ENCODE measurements around the gene TRAPPC14. TPM values are rescaled to one million over a fixed set of nuclear protein-coding genes. Genes with fewer than 3 reads are reported as not detected.
A peak's percentile ranks its signal among the peaks of the same experiment; 100 is the strongest.

TRAPPC14 gene
- total and polyA plus RNA-seq, 3 experiments from 2014 or later, result 3.4 to 33.2 (median 30.5) TPM

DNA sequence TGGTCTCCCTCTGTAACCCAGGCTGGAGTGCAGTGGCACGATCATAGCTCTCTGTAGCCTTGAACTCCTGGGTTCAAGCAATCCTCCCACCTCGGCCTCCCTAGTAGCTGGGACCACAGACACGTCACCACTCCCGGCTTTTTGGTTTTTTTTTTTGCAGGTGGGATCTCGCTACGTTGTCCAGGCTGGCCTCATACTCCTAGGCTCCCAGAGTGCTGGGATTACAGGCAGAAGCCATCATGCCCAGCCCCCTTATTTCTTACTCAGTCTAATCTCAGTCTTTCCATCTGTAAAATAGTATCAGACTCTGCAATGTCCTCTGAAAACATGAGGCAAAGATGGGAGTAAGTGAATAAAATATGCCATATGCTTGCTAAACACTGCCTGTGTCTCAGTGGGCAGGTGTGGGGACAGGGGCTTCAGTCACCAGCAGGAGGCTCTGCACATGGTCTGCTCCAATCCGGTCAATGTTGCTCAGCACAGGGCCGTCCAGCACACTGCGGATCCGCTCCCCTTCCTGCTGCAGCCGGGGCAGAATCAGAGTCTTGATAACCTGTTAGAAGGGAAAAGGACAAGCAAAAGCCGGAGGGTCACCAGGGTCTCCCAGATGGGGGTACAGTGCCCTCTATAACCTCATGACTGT, 48.9 kb downstream of the TRAPPC14 start:
- no peaks in the 10 kb centered on the region for H3K4me1 Mint-ChIP-seq
- H3K36me3 Mint-ChIP-seq, result peaks cover 0 to 93% (median 6%) of the 10 kb centered on the region in 3 donors
- CTCF ChIA-PET, result no interaction called here
- Histone ChIP-seq H3K9me3 (ENCODE audit: low read length) (no peaks in the 10 kb centered on the region), H3K4me1 (ENCODE audit: insufficient read depth, low read length) (no peaks in the 10 kb centered on the region), H3K4me3 (ENCODE audit: low read length) (no peak overlapping the region), H3K36me3 (ENCODE audit: insufficient read depth, low read length) (peaks cover 31% of the 10 kb centered on the region), H3K27me3 (ENCODE audit: insufficient read depth, low read length, poor library complexity, severe bottlenecking) (no peaks in the 10 kb centered on the region), H3K27ac (ENCODE audit: low read depth, low read length) (no peak overlapping the region)
- no peak for DNase-seq
- no peaks in the 10 kb centered on the region for H3K9me3 Mint-ChIP-seq
- H3K27ac Mint-ChIP-seq, result peak overlapping the region in 1 of 8 donors; percentile 65
- POLR2A ChIA-PET, result interaction anchor here (0.6 kb wide), 1 partner anchor 780 kb away, joined by 5 read pairs; no protein-coding TSS in a partner anchor
- no peak overlapping the region for H3K4me3 Mint-ChIP-seq
- H3K27me3 Mint-ChIP-seq, result no peaks in the 10 kb centered on the region

DNA sequence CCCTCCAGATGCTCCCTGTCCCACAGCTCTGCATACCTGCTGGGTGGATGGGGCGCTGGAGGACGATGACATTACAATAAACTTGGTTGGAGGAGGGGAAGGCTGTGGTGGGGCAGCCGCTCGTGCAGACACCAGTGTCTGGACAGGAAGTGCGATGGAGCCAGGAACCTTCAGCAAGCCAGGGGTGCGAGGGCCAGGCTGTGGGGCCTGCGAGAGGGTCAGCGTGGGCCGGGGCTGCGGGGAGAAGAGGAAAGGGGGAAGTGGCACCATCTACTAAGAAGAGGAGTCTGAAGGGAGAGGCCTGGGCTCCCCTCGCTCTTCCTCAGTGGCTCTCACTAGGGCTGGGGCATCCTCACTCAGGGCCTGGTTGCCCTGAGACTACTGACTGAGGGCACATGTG, 50.6 kb downstream of the TRAPPC14 start:
- Histone ChIP-seq H3K27ac (ENCODE audit: low read depth, low read length) (no peak overlapping the region), H3K4me1 (ENCODE audit: insufficient read depth, low read length) (no peaks in the 10 kb centered on the region), H3K4me3 (ENCODE audit: low read length) (no peak overlapping the region), H3K9me3 (ENCODE audit: low read length) (no peaks in the 10 kb centered on the region), H3K36me3 (ENCODE audit: insufficient read depth, low read length) (peaks cover 31% of the 10 kb centered on the region), H3K27me3 (ENCODE audit: insufficient read depth, low read length, poor library complexity, severe bottlenecking) (no peaks in the 10 kb centered on the region)
- no peak for DNase-seq
- Mint-ChIP-seq H3K36me3 (peaks cover 0 to 86% (median 7%) of the 10 kb centered on the region in 3 donors), H3K4me1 (peaks cover 3 to 4% (median 4%) of the 10 kb centered on the region in 3 donors), H3K27me3 (no peaks in the 10 kb centered on the region), H3K27ac (peak overlapping the region in 2 of 8 donors; percentile 54 to 60), H3K4me3 (no peak overlapping the region), H3K9me3 (no peaks in the 10 kb centered on the region)
- CTCF ChIA-PET, result no interaction called here
- POLR2A ChIA-PET, result no interaction called here

DNA sequence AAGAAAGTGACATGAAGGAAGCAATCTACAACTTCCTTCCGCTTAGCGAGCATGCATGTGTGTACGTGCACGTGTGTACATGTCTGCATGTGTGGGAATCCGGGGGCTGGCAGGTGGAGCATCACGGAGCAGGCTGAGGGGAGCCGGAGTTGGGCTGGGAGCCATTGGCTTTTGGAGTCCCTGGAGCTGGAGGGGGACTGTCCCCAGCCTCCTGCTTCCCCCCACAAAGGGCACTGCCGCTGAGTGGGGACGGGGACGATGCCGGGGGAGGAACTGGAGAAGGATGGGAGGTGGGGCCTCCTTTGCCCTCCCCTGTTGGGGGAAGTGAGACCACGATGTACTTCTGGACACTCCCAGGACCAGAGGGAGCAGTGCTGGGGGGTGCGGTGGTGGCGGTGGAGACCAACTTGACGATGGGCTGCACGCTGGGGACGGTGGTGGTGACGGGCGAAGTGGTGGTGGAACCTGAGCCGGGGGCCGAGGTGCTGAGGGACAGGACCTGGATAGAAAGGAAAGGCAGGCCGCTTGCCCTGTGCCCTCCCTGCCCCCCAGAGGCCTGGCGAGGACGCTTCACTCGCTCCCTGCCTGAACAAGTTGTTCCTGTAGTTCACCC, 51.3 kb downstream of the TRAPPC14 start:
- no peak for DNase-seq
- Mint-ChIP-seq H3K36me3 (peaks cover 0 to 81% (median 6%) of the 10 kb centered on the region in 3 donors), H3K27ac (peak overlapping the region in 1 of 8 donors; percentile 24), H3K9me3 (no peaks in the 10 kb centered on the region), H3K4me1 (peaks cover 8 to 10% (median 10%) of the 10 kb centered on the region in 3 donors), H3K4me3 (no peak overlapping the region), H3K27me3 (no peaks in the 10 kb centered on the region)
- H3K27me3 ChIP-seq (ENCODE audit: insufficient read depth, low read length, poor library complexity, severe bottlenecking), result no peaks in the 10 kb centered on the region
- H3K36me3 ChIP-seq (ENCODE audit: insufficient read depth, low read length), result peaks cover 31% of the 10 kb centered on the region
- CTCF ChIA-PET, result interaction anchor here (1.7 kb wide), 1 partner anchor 24 kb away, joined by 5 read pairs; no protein-coding TSS in a partner anchor
- POLR2A ChIA-PET, result no interaction called here
- no peaks in the 10 kb centered on the region for H3K9me3 ChIP-seq (ENCODE audit: low read length)
- peaks cover 4% of the 10 kb centered on the region for H3K4me1 ChIP-seq (ENCODE audit: insufficient read depth, low read length)
- no peak overlapping the region for H3K4me3 ChIP-seq (ENCODE audit: low read length)
- H3K27ac ChIP-seq (ENCODE audit: low read depth, low read length), result no peak overlapping the region

DNA sequence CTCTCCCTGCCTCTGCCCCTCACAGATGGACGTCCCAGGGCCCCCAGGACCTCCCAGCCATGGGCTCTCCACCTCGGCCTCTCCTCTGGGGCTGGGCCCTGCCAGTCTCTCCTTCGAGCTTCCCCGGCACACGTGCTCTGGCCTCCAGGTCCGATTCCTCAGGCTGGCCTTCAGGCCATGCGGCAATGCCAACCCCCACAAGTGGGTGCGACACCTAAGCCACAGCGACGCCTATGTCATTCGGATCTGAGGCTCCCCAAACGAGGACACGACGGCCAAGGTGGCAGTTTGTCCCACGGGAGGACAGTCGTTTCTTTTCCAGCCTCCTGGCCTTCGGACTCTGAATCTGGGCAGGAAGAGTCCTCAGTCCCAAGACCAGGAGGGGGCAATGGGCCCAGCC, 51.9 kb downstream of the TRAPPC14 start:
- H3K36me3 Mint-ChIP-seq, result peaks cover 0 to 75% (median 6%) of the 10 kb centered on the region in 3 donors
- peaks cover 28% of the 10 kb centered on the region for H3K36me3 ChIP-seq (ENCODE audit: insufficient read depth, low read length)

DNA sequence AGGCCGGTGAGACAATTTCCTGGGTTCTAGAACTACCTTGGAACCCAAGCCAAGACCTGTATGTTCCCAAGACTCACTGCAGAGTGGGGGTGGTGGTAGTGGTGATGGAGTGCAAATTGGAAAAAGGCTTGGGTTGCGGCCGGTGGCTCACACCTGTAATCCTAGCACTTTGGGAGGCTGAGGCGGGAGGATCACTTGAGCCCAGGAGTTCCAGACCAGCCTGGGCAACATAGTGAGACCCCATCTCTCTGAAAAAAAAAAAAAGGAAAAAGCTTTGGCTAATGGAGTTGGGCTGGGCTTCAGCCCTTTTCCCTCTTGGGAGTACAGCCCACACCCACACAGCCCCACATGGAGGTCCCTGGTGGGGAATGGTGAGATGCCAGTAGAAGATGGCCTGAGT, 53.0 kb downstream of the TRAPPC14 start:
- no peaks in the 10 kb centered on the region for H3K9me3 Mint-ChIP-seq
- H3K27me3 Mint-ChIP-seq, result peaks cover 0 to 5% of the 10 kb centered on the region in 2 donors
- H3K27ac Mint-ChIP-seq, result peak overlapping the region in 2 of 8 donors; percentile 47 to 92
- H3K4me1 ChIP-seq (ENCODE audit: insufficient read depth, low read length), result peaks cover 7% of the 10 kb centered on the region
- ChIA-PET POLR2A (interaction anchor here (0.6 kb wide), 1 partner anchor 497 kb away, joined by 3 read pairs; the partner anchor contains the start of gene PCOLCE), CTCF (interaction anchor here (1.1 kb wide), 1 partner anchor 10 kb away, joined by 3 read pairs; no protein-coding TSS in a partner anchor)
- H3K4me3 ChIP-seq (ENCODE audit: low read length), result no peak overlapping the region
- no peaks in the 10 kb centered on the region for H3K27me3 ChIP-seq (ENCODE audit: insufficient read depth, low read length, poor library complexity, severe bottlenecking)
- peaks cover 0 to 74% (median 6%) of the 10 kb centered on the region in 3 donors for H3K36me3 Mint-ChIP-seq
- H3K4me1 Mint-ChIP-seq, result peaks cover 10 to 15% (median 11%) of the 10 kb centered on the region in 3 donors
- H3K27ac ChIP-seq (ENCODE audit: low read depth, low read length), result no peak overlapping the region
- DNase-seq, result no peak
- H3K9me3 ChIP-seq (ENCODE audit: low read length), result no peaks in the 10 kb centered on the region
- H3K4me3 Mint-ChIP-seq, result no peak overlapping the region
- peaks cover 18% of the 10 kb centered on the region for H3K36me3 ChIP-seq (ENCODE audit: insufficient read depth, low read length)

More for the DNA sequence above, 51.9 kb downstream of the TRAPPC14 start:
- Mint-ChIP-seq H3K4me1 (peaks cover 8 to 10% (median 10%) of the 10 kb centered on the region in 3 donors), H3K27ac (peak overlapping the region in 2 of 8 donors; percentile 24 to 41), H3K9me3 (no peaks in the 10 kb centered on the region), H3K27me3 (no peaks in the 10 kb centered on the region), H3K4me3 (no peak overlapping the region)
- H3K4me3 ChIP-seq (ENCODE audit: low read length), result no peak overlapping the region
- H3K27ac ChIP-seq (ENCODE audit: low read depth, low read length), result no peak overlapping the region
- no peaks in the 10 kb centered on the region for H3K9me3 ChIP-seq (ENCODE audit: low read length)
- CTCF ChIA-PET, result interaction anchor here (1.7 kb wide), 1 partner anchor 24 kb away, joined by 5 read pairs; no protein-coding TSS in a partner anchor
- POLR2A ChIA-PET, result no interaction called here
- H3K27me3 ChIP-seq (ENCODE audit: insufficient read depth, low read length, poor library complexity, severe bottlenecking), result no peaks in the 10 kb centered on the region
- H3K4me1 ChIP-seq (ENCODE audit: insufficient read depth, low read length), result peaks cover 7% of the 10 kb centered on the region
- no peak for DNase-seq

Other genes with a start within 250 kb of the TRAPPC14 start
- 10 to 100 TPM; 30.0 to 31.0 TPM for gene TRIM4, start 239.2 kb downstream of the TRAPPC14 start, total RNA-seq
- gene TRIM4, start 239.2 kb downstream of the TRAPPC14 start, polyA plus RNA-seq, result 25.8 TPM
- gene GJC3, start 229.1 kb downstream of the TRAPPC14 start, total RNA-seq, result under 1 TPM in 1 of 2 experiments, not detected in 1; 0.20 TPM
- gene GJC3, start 229.1 kb downstream of the TRAPPC14 start, polyA plus RNA-seq, result not detected
- not detected for gene AZGP1, start 182.7 kb downstream of the TRAPPC14 start, total RNA-seq
- not detected for gene AZGP1, start 182.7 kb downstream of the TRAPPC14 start, polyA plus RNA-seq
- 10 to 100 TPM; 48.4 to 53.4 TPM for gene ZKSCAN1, start 143.1 kb downstream of the TRAPPC14 start, total RNA-seq
- gene ZKSCAN1, start 143.1 kb downstream of the TRAPPC14 start, polyA plus RNA-seq, result 57.9 TPM
- 10 to 100 TPM; 10.7 to 11.3 TPM for gene ZSCAN21, start 108.9 kb downstream of the TRAPPC14 start, total RNA-seq
- gene ZSCAN21, start 108.9 kb downstream of the TRAPPC14 start, polyA plus RNA-seq, result 8.2 TPM
- gene ZNF3, start 77.0 kb downstream of the TRAPPC14 start, total RNA-seq, result 10 to 100 TPM; 26.8 to 27.9 TPM
- 29.8 TPM for gene ZNF3, start 77.0 kb downstream of the TRAPPC14 start, polyA plus RNA-seq
- gene COPS6, start 69.8 kb downstream of the TRAPPC14 start, total RNA-seq, result 100 to 1,000 TPM; 110 to 111 TPM
- 144 TPM for gene COPS6, start 69.8 kb downstream of the TRAPPC14 start, polyA plus RNA-seq
- gene MCM7, start 57.3 kb downstream of the TRAPPC14 start, total RNA-seq, result 100 to 1,000 TPM; 440 to 452 TPM
- gene MCM7, start 57.3 kb downstream of the TRAPPC14 start, polyA plus RNA-seq, result 28.9 TPM
- 10 to 100 TPM; 13.8 to 17.3 TPM for gene AP4M1, start 57.1 kb downstream of the TRAPPC14 start, total RNA-seq
- gene AP4M1, start 57.1 kb downstream of the TRAPPC14 start, polyA plus RNA-seq, result 5.2 TPM
- gene TAF6, start 39.4 kb downstream of the TRAPPC14 start, total RNA-seq, result 10 to 100 TPM; 75.7 to 82.3 TPM
- 39.8 TPM for gene TAF6, start 39.4 kb downstream of the TRAPPC14 start, polyA plus RNA-seq
- gene CNPY4, start 39.1 kb downstream of the TRAPPC14 start, total RNA-seq, result 10 to 100 TPM; 18.9 to 19.0 TPM
- 24.1 TPM for gene CNPY4, start 39.1 kb downstream of the TRAPPC14 start, polyA plus RNA-seq
- 1 to 10 TPM; 4.4 TPM for gene MBLAC1, start 31.8 kb downstream of the TRAPPC14 start, total RNA-seq
- gene MBLAC1, start 31.8 kb downstream of the TRAPPC14 start, polyA plus RNA-seq, result 2.3 TPM
- 100 to 1,000 TPM; 125 to 130 TPM for gene LAMTOR4, start 9.8 kb downstream of the TRAPPC14 start, total RNA-seq
- gene LAMTOR4, start 9.8 kb downstream of the TRAPPC14 start, polyA plus RNA-seq, result 386 TPM
- 1 to 10 TPM; 1.0 to 1.6 TPM for gene GAL3ST4, start 9.9 kb upstream of the TRAPPC14 start, total RNA-seq
- 0.52 TPM for gene GAL3ST4, start 9.9 kb upstream of the TRAPPC14 start, polyA plus RNA-seq
- gene GPC2, start 18.7 kb upstream of the TRAPPC14 start, total RNA-seq, result 1 to 10 TPM; 1.6 to 2.1 TPM
- not detected for gene GPC2, start 18.7 kb upstream of the TRAPPC14 start, polyA plus RNA-seq
- gene STAG3, start 19.2 kb upstream of the TRAPPC14 start, total RNA-seq, result 1 to 10 TPM; 5.0 to 5.1 TPM
- 1.5 TPM for gene STAG3, start 19.2 kb upstream of the TRAPPC14 start, polyA plus RNA-seq
- 10 to 100 TPM; 23.9 to 24.5 TPM for gene PVRIG, start 61.2 kb upstream of the TRAPPC14 start, total RNA-seq
- 131 TPM for gene PVRIG, start 61.2 kb upstream of the TRAPPC14 start, polyA plus RNA-seq
- gene SPDYE3, start 149.0 kb upstream of the TRAPPC14 start, total RNA-seq, result not detected
- 9.8 TPM for gene SPDYE3, start 149.0 kb upstream of the TRAPPC14 start, polyA plus RNA-seq
- 10 to 100 TPM; 33.5 to 33.7 TPM for gene PILRB, start 199.4 kb upstream of the TRAPPC14 start, total RNA-seq
- 18.1 TPM for gene PILRB, start 199.4 kb upstream of the TRAPPC14 start, polyA plus RNA-seq
- 1 to 10 TPM in 1 of 2 experiments, under 1 TPM in 1; 0.84 to 1.9 TPM for gene PILRA, start 214.8 kb upstream of the TRAPPC14 start, total RNA-seq
- gene PILRA, start 214.8 kb upstream of the TRAPPC14 start, polyA plus RNA-seq, result 0.37 TPM

Data from CD8-positive, alpha-beta memory T cell (primary cell).